ENCODE measurements around the gene UTP25.

The UTP25 gene

GRCh38 chr1:209780268-209780667, 47.5 kb upstream of the UTP25 start:
- no peak for ATAC-seq
- TF ChIP-seq OSR1 (CRISPR knock-in tag; IDR thresholded peaks at IDR 0.05) = no peak
- TF ChIP-seq CSRNP3 (CRISPR knock-in tag; IDR thresholded peaks at IDR 0.05) = no peak
- no peak for TF ChIP-seq ZC3H10 (CRISPR knock-in tag; IDR thresholded peaks at IDR 0.05)
- no peak for TF ChIP-seq ESRRG (CRISPR knock-in tag; IDR thresholded peaks at IDR 0.05)
- TF ChIP-seq ZNF565 (CRISPR knock-in tag; conservative IDR thresholded peaks at IDR 0.05; ENCODE audit: low read depth) = no peak
- TF ChIP-seq, protein P1, sequence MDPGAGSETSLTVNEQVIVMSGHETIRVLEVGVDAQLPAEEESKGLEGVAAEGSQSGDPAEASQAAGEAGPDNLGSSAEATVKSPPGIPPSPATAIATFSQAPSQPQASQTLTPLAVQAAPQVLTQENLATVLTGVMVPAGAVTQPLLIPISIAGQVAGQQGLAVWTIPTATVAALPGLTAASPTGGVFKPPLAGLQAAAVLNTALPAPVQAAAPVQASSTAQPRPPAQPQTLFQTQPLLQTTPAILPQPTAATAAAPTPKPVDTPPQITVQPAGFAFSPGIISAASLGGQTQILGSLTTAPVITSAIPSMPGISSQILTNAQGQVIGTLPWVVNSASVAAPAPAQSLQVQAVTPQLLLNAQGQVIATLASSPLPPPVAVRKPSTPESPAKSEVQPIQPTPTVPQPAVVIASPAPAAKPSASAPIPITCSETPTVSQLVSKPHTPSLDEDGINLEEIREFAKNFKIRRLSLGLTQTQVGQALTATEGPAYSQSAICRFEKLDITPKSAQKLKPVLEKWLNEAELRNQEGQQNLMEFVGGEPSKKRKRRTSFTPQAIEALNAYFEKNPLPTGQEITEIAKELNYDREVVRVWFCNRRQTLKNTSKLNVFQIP (CRISPR knock-in tag; IDR thresholded peaks at IDR 0.05; ENCODE audit: borderline replicate concordance, low read depth) = no peak
- no peak for TF ChIP-seq ZFP3 (CRISPR knock-in tag; IDR thresholded peaks at IDR 0.05)
- no peak for TF ChIP-seq SNAI2 (CRISPR knock-in tag; IDR thresholded peaks at IDR 0.05)
- no peak for TF ChIP-seq ISL1 (CRISPR knock-in tag; IDR thresholded peaks at IDR 0.05)
- TF ChIP-seq, protein P2, sequence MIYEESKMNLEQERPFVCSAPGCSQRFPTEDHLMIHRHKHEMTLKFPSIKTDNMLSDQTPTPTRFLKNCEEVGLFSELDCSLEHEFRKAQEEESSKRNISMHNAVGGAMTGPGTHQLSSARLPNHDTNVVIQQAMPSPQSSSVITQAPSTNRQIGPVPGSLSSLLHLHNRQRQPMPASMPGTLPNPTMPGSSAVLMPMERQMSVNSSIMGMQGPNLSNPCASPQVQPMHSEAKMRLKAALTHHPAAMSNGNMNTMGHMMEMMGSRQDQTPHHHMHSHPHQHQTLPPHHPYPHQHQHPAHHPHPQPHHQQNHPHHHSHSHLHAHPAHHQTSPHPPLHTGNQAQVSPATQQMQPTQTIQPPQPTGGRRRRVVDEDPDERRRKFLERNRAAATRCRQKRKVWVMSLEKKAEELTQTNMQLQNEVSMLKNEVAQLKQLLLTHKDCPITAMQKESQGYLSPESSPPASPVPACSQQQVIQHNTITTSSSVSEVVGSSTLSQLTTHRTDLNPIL (CRISPR knock-in tag; IDR thresholded peaks at IDR 0.05; ENCODE audit: low read depth) = no peak

GRCh38 chr1:209783386-209783785, 44.4 kb upstream of the UTP25 start:
- TF ChIP-seq ESRRG (CRISPR knock-in tag; IDR thresholded peaks at IDR 0.05) (no peak), CSRNP3 (CRISPR knock-in tag; IDR thresholded peaks at IDR 0.05) (no peak), GLIS3 (CRISPR knock-in tag; IDR thresholded peaks at IDR 0.05) (no peak), ISL1 (CRISPR knock-in tag; IDR thresholded peaks at IDR 0.05) (no peak), BACH2 (CRISPR knock-in tag; IDR thresholded peaks at IDR 0.05; ENCODE audit: borderline replicate concordance) (no peak), SNAI2 (CRISPR knock-in tag; IDR thresholded peaks at IDR 0.05) (no peak), TOX (CRISPR knock-in tag; IDR thresholded peaks at IDR 0.05; ENCODE audit: borderline replicate concordance) (no peak), OSR1 (CRISPR knock-in tag; IDR thresholded peaks at IDR 0.05) (no peak), ZNF8 (CRISPR knock-in tag; IDR thresholded peaks at IDR 0.05) (no peak), ZFP3 (CRISPR knock-in tag; IDR thresholded peaks at IDR 0.05) (no peak), TCF4 (CRISPR knock-in tag; IDR thresholded peaks at IDR 0.05; ENCODE audit: borderline replicate concordance) (no peak)
- TF ChIP-seq, protein P1 (CRISPR knock-in tag; IDR thresholded peaks at IDR 0.05; ENCODE audit: borderline replicate concordance, low read depth) = no peak

GRCh38 chr1:209784265-209785169, 43.3 kb upstream of the UTP25 start, which contains the start of gene C1orf74:
C1orf74 (minus strand) TSS chr1:209784559; CDS start chr1:209783634, 925 bp downstream.
- peak; percentile 100 for ATAC-seq
- peak; percentile 53; the same call in 1 of the 2 replicates for TF ChIP-seq TOX (CRISPR knock-in tag; IDR thresholded peaks at IDR 0.05; ENCODE audit: borderline replicate concordance)
- TF ChIP-seq, protein P2 (CRISPR knock-in tag; IDR thresholded peaks at IDR 0.05; ENCODE audit: low read depth) = no peak
- TF ChIP-seq ZNF565 (CRISPR knock-in tag; conservative IDR thresholded peaks at IDR 0.05; ENCODE audit: low read depth) = 0 out of 2 replicates have a peak, but pooled peaks have one; percentile 11
- peak; percentile 71; the same call in 1 of the 2 replicates for TF ChIP-seq RARB (CRISPR knock-in tag; IDR thresholded peaks at IDR 0.05)

More at GRCh38 chr1:209783386-209783785, 44.4 kb upstream of the UTP25 start:
- no peak for ATAC-seq
